GM10266 (cell line): ENCODE measurements around the gene MAP2.

Experiments
- DNase-seq: peaks from one replicate; pipeline ENCODE4 v3.0.0; 2012; ENCODE audit errors: extremely low spot score
- CTCF ChIP-seq: IDR thresholded peaks from 2 replicates; pipeline ENCODE4 v1.5.1; 2012; ENCODE audit warnings: mild to moderate bottlenecking, low read depth; ENCODE audit not compliant: control insufficient read depth, insufficient read depth; ENCODE audit errors: missing control alignments

The MAP2 gene

GRCh38 chr2:209401788-209402187 lies 22.1 kb upstream of the MAP2 start:
- DNase-seq = no peak
- no peak for TF ChIP-seq CTCF

GRCh38 chr2:209411296-209411695 lies 12.6 kb upstream of the MAP2 start:
- no peak for TF ChIP-seq CTCF
- DNase-seq = no peak

- no peak for DNase-seq
- TF ChIP-seq CTCF = no peak
These were observed 12.1 kb upstream of the MAP2 start for GRCh38 chr2:209411718-209412117.

- DNase-seq = no peak
- no peak for TF ChIP-seq CTCF
These were observed 10.4 kb upstream of the MAP2 start for GRCh38 chr2:209413311-209414014.

GRCh38 chr2:209416913-209417312 lies 6.9 kb upstream of the MAP2 start:
- no peak for DNase-seq
- TF ChIP-seq CTCF = no peak

- no peak for DNase-seq
- no peak for TF ChIP-seq CTCF
These were observed 1.6 kb upstream of the MAP2 start for GRCh38 chr2:209422191-209422754.

- DNase-seq = peak; percentile 11
These were observed 403 bp downstream of the MAP2 start for GRCh38 chr2:209424199-209424701.

More at GRCh38 chr2:209424199-209424701, 403 bp downstream of the MAP2 start:
- no peak for TF ChIP-seq CTCF
